Activated CD4-positive, alpha-beta T cell treated with anti-CD3 and anti-CD28 coated beads for 4 hours (primary cell): Measurements from ENCODE around the gene ZMYM1.
"Not testable (repeated sequence)": the region's sequence is repeated elsewhere in the genome, so short reads cannot be mapped to it uniquely, and the experiment has no call there.

Source experiments
- DNase-seq, 2 donors: peaks; one replicate each; pipeline ENCODE4 v3.0.0-alpha.2; 2020

ZMYM1 gene

GRCh38 chr1:35079003-35079930 lies at the start of gene ZMYM1:
Gene ZMYM1 (plus strand): TSS chr1:35079385. CDS start chr1:35093988, 14,603 bp downstream.
- DNase-seq = peak; percentile 74 to 83

- DNase-seq = no peak
These were observed 49.4 kb upstream of the ZMYM1 start for GRCh38 chr1:35029761-35030160.

- no peak for DNase-seq
These were observed 48.8 kb upstream of the ZMYM1 start for GRCh38 chr1:35030338-35030737.

GRCh38 chr1:35030756-35031446 lies 48.3 kb upstream of the ZMYM1 start:
- peak; percentile 41 to 44 for DNase-seq

- DNase-seq = no peak
These were observed 46.8 kb upstream of the ZMYM1 start for GRCh38 chr1:35032384-35032739.

GRCh38 chr1:35033346-35033745 lies 45.8 kb upstream of the ZMYM1 start:
- DNase-seq = no peak

- DNase-seq = no peak
These were observed 42.6 kb upstream of the ZMYM1 start for GRCh38 chr1:35036621-35037020.

GRCh38 chr1:35037206-35037605 lies 42.0 kb upstream of the ZMYM1 start:
- no peak for DNase-seq

- DNase-seq = no peak
These were observed 40.5 kb upstream of the ZMYM1 start for GRCh38 chr1:35038723-35039122.

- no peak for DNase-seq
These were observed 35.7 kb upstream of the ZMYM1 start for GRCh38 chr1:35043498-35043897.

- no peak for DNase-seq
These were observed 34.8 kb upstream of the ZMYM1 start for GRCh38 chr1:35044431-35044830.

GRCh38 chr1:35046730-35047129 lies 32.5 kb upstream of the ZMYM1 start:
- no peak for DNase-seq

GRCh38 chr1:35047188-35047858 lies 31.9 kb upstream of the ZMYM1 start:
- DNase-seq = no peak

- DNase-seq = no peak
These were observed 30.1 kb upstream of the ZMYM1 start for GRCh38 chr1:35049116-35049515.

- DNase-seq = no peak
These were observed 25.8 kb upstream of the ZMYM1 start for GRCh38 chr1:35053433-35053832.

- DNase-seq = not testable (repeated sequence)
These were observed 24.9 kb upstream of the ZMYM1 start for GRCh38 chr1:35054282-35054681.

- DNase-seq = not testable (repeated sequence)
These were observed 20.9 kb upstream of the ZMYM1 start for GRCh38 chr1:35058321-35058720.

GRCh38 chr1:35058988-35059387 lies 20.2 kb upstream of the ZMYM1 start:
- DNase-seq = no peak

- DNase-seq = no peak
These were observed 16.5 kb upstream of the ZMYM1 start for GRCh38 chr1:35062518-35063196.

GRCh38 chr1:35064265-35064664 lies 14.9 kb upstream of the ZMYM1 start:
- DNase-seq = no peak

GRCh38 chr1:35069746-35070145 lies 9.4 kb upstream of the ZMYM1 start:
- DNase-seq = no peak

- DNase-seq = no peak
These were observed 5.8 kb upstream of the ZMYM1 start for GRCh38 chr1:35073265-35073811.

GRCh38 chr1:35076426-35076825 lies 2.8 kb upstream of the ZMYM1 start:
- not testable (repeated sequence) for DNase-seq
